Measurements from ENCODE around the gene N4BP2L2.

The N4BP2L2 gene

DNA sequence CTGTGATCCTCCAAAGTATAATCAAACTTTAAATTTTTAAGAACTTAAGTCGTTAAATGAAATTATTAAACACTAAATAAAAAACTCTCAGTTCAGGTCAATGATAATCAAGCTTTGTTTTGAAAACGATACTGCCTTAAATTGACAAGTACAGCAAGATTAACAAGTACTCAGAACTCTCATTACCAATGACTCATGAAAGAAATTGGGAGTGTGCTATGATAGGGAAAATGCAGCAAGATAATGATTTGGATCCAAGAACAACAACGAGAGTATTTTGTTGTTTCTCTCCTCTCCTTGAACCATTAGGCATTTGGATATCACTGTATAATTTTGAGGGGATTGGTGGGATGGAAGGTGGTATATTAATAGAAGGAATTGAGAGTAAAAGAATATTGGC is 10.2 kb downstream of the N4BP2L2 start:
- no peak overlapping the region for H3K4me3 ChIP-seq (ENCODE audit: low read depth in 1 of 2, low read length in 2 of 2)
- no peaks in the 10 kb centered on the region for H3K27me3 ChIP-seq (ENCODE audit: low read depth, low read length)
- H3K27ac ChIP-seq (ENCODE audit: low read length): no peak overlapping the region
- H3K9me3 ChIP-seq (ENCODE audit: control insufficient read depth in 1 of 2, low read length in 2 of 2): no peaks in the 10 kb centered on the region
- peaks cover 11 to 41% of the 10 kb centered on the region in 2 donors for H3K4me1 ChIP-seq (ENCODE audit: control insufficient read depth in 1 of 2, insufficient read depth in 2 of 2, low read length in 2 of 2)
- peaks cover 0 to 5% of the 10 kb centered on the region in 2 donors for H3K36me3 ChIP-seq (ENCODE audit: control insufficient read depth in 1 of 2, insufficient read depth in 2 of 2, low read length in 2 of 2)

DNA sequence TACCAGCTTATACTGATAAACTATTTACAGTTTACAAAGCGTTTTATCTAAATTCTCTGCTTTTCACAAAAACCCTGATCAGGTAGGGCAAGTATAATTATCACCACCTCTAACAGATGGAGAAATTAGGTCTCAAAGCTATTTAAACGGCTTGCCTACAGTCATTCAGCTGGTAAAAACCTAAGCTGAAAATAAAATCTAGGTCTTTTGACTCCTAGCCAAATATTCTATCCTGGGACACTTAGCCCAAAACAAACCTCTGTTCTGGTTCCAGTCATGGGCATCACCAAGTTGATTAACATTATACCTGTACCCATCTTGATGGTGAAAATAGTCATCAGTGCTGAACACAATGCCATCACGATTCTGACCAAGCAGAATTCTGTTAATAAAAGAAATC is 11.4 kb downstream of the N4BP2L2 start:
- no peaks in the 10 kb centered on the region for H3K9me3 ChIP-seq (ENCODE audit: control insufficient read depth in 1 of 2, low read length in 2 of 2)

DNA sequence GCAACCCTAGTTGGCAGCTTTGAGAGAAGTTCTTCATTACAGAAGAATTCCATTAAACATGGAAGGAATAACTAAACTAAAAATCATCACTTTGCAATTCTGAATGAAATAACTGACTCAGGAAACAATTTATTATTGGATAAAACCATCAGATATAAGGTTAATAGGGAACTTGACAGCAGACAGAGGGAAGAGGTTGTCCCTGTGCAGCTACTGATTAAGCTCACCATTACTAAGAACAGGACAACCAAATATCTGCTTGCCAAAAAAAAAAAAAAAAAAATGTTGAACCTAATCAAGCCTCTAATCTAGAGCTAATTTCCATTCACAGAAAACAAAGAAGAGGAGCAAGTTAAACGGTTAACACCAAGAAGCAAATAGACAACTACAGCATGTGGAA is 12.8 kb downstream of the N4BP2L2 start:
- Histone ChIP-seq H3K4me3 (ENCODE audit: low read depth in 1 of 2, low read length in 2 of 2) (no peak overlapping the region), H3K9me3 (ENCODE audit: control insufficient read depth in 1 of 2, low read length in 2 of 2) (no peaks in the 10 kb centered on the region), H3K27ac (ENCODE audit: low read length) (no peak overlapping the region), H3K27me3 (ENCODE audit: low read depth, low read length) (no peaks in the 10 kb centered on the region), H3K4me1 (ENCODE audit: control insufficient read depth in 1 of 2, insufficient read depth in 2 of 2, low read length in 2 of 2) (peaks cover 4 to 28% of the 10 kb centered on the region in 2 donors), H3K36me3 (ENCODE audit: control insufficient read depth in 1 of 2, insufficient read depth in 2 of 2, low read length in 2 of 2) (peaks cover 7 to 19% of the 10 kb centered on the region in 2 donors)

More for the DNA sequence above, 11.4 kb downstream of the N4BP2L2 start:
- H3K27me3 ChIP-seq (ENCODE audit: low read depth, low read length): no peaks in the 10 kb centered on the region
- no peak overlapping the region for H3K27ac ChIP-seq (ENCODE audit: low read length)
- peaks cover 11 to 40% of the 10 kb centered on the region in 2 donors for H3K4me1 ChIP-seq (ENCODE audit: control insufficient read depth in 1 of 2, insufficient read depth in 2 of 2, low read length in 2 of 2)
- H3K4me3 ChIP-seq (ENCODE audit: low read depth in 1 of 2, low read length in 2 of 2): no peak overlapping the region
- H3K36me3 ChIP-seq (ENCODE audit: control insufficient read depth in 1 of 2, insufficient read depth in 2 of 2, low read length in 2 of 2): peaks cover 0 to 7% of the 10 kb centered on the region in 2 donors

DNA sequence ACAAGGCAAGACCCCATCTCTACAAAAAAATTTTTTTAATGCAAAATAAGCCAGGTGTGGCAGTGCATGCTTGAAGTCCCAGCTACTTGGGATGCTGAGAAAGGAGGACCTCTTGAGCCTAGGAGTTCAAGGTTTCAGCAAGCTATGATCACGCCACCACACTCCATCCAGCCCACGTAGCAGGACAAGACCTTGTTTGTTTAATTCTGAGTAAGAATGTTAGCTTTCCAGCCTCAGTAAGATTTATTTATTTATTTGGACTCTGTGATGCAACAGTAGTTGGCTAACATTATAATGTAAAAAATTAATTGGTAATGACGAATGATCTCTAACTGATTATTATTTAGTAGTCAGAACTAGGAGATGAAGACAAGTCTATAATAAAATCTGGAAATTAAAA is 23.3 kb downstream of the N4BP2L2 start:
- H3K36me3 ChIP-seq (ENCODE audit: control insufficient read depth in 1 of 2, insufficient read depth in 2 of 2, low read length in 2 of 2): peaks cover 10 to 31% of the 10 kb centered on the region in 2 donors
- no peak overlapping the region for H3K27ac ChIP-seq (ENCODE audit: low read length)
- no peak overlapping the region for H3K4me3 ChIP-seq (ENCODE audit: low read depth in 1 of 2, low read length in 2 of 2)
- no peaks in the 10 kb centered on the region for H3K9me3 ChIP-seq (ENCODE audit: control insufficient read depth in 1 of 2, low read length in 2 of 2)
- H3K27me3 ChIP-seq (ENCODE audit: low read depth, low read length): no peaks in the 10 kb centered on the region
- H3K4me1 ChIP-seq (ENCODE audit: control insufficient read depth in 1 of 2, insufficient read depth in 2 of 2, low read length in 2 of 2): no peaks in the 10 kb centered on the region

DNA sequence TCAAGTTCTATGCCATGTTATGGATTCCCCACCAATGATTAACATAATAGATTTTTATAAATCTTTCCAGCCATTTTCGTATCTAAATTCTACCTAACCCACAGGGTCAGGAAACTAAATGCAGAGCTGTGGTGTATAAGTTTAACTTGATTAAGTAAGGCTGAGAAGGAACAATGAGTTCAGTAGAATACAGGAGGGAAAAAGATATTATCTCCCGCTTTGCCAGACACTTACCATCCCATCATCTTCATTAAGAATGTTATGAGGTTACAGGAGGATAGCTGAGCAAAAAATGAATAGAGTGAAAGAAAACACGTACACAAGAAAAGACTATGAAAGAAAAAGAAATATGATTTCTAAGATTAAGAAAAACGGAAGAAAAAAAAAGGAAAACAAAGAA is 27.1 kb downstream of the N4BP2L2 start:
- Histone ChIP-seq H3K27me3 (ENCODE audit: low read depth, low read length) (no peaks in the 10 kb centered on the region), H3K9me3 (ENCODE audit: control insufficient read depth in 1 of 2, low read length in 2 of 2) (no peaks in the 10 kb centered on the region)

DNA sequence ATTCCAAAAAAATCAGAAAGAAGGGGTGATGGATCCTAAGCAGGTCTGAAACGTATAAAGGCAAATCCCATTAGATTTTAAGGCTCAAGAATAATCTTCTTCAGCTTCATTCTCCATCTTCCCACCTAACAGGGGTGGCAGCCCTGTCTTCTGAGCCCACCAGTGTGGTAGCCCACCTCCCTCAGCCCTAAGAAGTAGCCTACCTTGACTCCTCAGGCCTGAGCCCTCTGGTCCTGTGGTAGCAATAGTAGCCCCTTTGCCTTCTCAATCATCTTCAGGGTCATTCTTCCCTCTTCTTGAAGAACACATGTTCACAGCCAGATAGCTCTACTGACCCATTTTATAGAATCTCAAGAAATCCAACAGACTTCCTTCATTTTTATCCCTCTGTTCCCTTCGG is 33.7 kb downstream of the N4BP2L2 start:
- Histone ChIP-seq H3K9me3 (ENCODE audit: control insufficient read depth in 1 of 2, low read length in 2 of 2) (no peaks in the 10 kb centered on the region), H3K36me3 (ENCODE audit: control insufficient read depth in 1 of 2, insufficient read depth in 2 of 2, low read length in 2 of 2) (peaks cover 8 to 16% of the 10 kb centered on the region in 2 donors), H3K4me3 (ENCODE audit: low read depth in 1 of 2, low read length in 2 of 2) (no peak overlapping the region), H3K27ac (ENCODE audit: low read length) (no peak overlapping the region), H3K4me1 (ENCODE audit: control insufficient read depth in 1 of 2, insufficient read depth in 2 of 2, low read length in 2 of 2) (no peaks in the 10 kb centered on the region), H3K27me3 (ENCODE audit: low read depth, low read length) (no peaks in the 10 kb centered on the region)

More for the DNA sequence above, 27.1 kb downstream of the N4BP2L2 start:
- Histone ChIP-seq H3K4me3 (ENCODE audit: low read depth in 1 of 2, low read length in 2 of 2) (no peak overlapping the region), H3K27ac (ENCODE audit: low read length) (no peak overlapping the region), H3K4me1 (ENCODE audit: control insufficient read depth in 1 of 2, insufficient read depth in 2 of 2, low read length in 2 of 2) (no peaks in the 10 kb centered on the region), H3K36me3 (ENCODE audit: control insufficient read depth in 1 of 2, insufficient read depth in 2 of 2, low read length in 2 of 2) (peaks cover 16 to 22% of the 10 kb centered on the region in 2 donors)

DNA sequence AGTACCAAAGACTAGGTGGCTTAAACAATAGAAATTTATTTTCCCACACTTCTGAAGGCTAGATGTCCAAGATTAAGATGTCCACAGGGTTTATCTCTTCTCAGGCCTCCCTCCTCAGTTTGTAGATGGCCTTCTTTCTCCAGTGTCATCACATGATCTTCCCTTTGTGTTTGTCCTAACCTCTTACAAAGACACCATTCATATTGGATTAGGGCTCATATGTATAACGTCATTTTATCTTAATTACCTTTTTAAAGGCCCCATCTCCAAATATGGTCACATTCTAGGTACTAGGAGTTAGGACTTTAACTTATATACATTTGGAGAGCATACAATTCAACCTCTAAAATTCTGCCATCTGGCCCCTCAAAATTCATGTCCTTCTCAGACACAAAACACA is 34.3 kb downstream of the N4BP2L2 start:
- peaks cover 8 to 15% of the 10 kb centered on the region in 2 donors for H3K36me3 ChIP-seq (ENCODE audit: control insufficient read depth in 1 of 2, insufficient read depth in 2 of 2, low read length in 2 of 2)
- no peak overlapping the region for H3K4me3 ChIP-seq (ENCODE audit: low read depth in 1 of 2, low read length in 2 of 2)
- no peaks in the 10 kb centered on the region for H3K9me3 ChIP-seq (ENCODE audit: control insufficient read depth in 1 of 2, low read length in 2 of 2)
- no peak overlapping the region for H3K27ac ChIP-seq (ENCODE audit: low read length)
- no peaks in the 10 kb centered on the region for H3K4me1 ChIP-seq (ENCODE audit: control insufficient read depth in 1 of 2, insufficient read depth in 2 of 2, low read length in 2 of 2)
- H3K27me3 ChIP-seq (ENCODE audit: low read depth, low read length): no peaks in the 10 kb centered on the region

DNA sequence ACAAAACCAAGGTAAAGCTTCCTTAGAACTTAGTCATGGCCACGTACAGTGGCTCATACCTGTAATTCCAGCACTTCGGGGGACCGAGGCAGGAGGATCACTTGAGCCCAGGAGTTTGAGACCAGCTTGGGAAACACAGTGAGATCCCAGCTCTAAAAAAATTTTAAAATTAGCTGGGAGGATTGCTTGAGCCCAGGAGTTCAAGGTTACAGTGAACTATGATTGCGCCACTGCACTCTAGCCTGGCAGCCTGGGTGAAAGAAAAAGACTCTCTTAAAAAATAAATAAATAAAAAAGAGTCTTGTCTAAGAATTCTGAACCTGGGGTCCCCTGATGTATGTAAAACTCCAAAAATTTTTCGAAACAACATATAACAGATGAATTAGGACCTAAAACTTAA is 34.9 kb downstream of the N4BP2L2 start:
- H3K9me3 ChIP-seq (ENCODE audit: control insufficient read depth in 1 of 2, low read length in 2 of 2): no peaks in the 10 kb centered on the region
- H3K4me3 ChIP-seq (ENCODE audit: low read depth in 1 of 2, low read length in 2 of 2): no peak overlapping the region
- no peaks in the 10 kb centered on the region for H3K27me3 ChIP-seq (ENCODE audit: low read depth, low read length)
- H3K27ac ChIP-seq (ENCODE audit: low read length): no peak overlapping the region
- no peaks in the 10 kb centered on the region for H3K4me1 ChIP-seq (ENCODE audit: control insufficient read depth in 1 of 2, insufficient read depth in 2 of 2, low read length in 2 of 2)
- peaks cover 4 to 10% of the 10 kb centered on the region in 2 donors for H3K36me3 ChIP-seq (ENCODE audit: control insufficient read depth in 1 of 2, insufficient read depth in 2 of 2, low read length in 2 of 2)

DNA sequence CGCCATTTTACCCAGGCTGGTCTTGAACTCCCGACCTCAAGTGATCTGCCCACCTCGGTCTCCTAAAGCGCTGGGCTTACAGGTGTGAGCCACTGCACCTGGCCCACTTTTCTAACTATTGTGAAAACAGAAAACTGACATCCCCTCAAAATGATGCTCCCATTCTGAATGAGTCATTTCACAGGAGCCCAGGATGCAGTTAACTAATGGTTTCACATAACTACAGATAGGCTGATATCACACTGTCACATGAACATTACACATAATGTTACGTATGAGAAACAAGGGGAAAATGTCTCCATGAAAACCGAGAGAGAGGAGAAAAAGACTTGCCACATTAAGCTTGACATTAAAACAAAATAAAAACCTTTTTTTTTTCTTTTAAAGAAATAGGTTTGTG is 37.5 kb downstream of the N4BP2L2 start:
- Histone ChIP-seq H3K27ac (ENCODE audit: low read length) (no peak overlapping the region), H3K36me3 (ENCODE audit: control insufficient read depth in 1 of 2, insufficient read depth in 2 of 2, low read length in 2 of 2) (peaks cover 0 to 3% of the 10 kb centered on the region in 2 donors), H3K9me3 (ENCODE audit: control insufficient read depth in 1 of 2, low read length in 2 of 2) (no peaks in the 10 kb centered on the region), H3K4me3 (ENCODE audit: low read depth in 1 of 2, low read length in 2 of 2) (no peak overlapping the region), H3K4me1 (ENCODE audit: control insufficient read depth in 1 of 2, insufficient read depth in 2 of 2, low read length in 2 of 2) (no peaks in the 10 kb centered on the region), H3K27me3 (ENCODE audit: low read depth, low read length) (no peaks in the 10 kb centered on the region)

DNA sequence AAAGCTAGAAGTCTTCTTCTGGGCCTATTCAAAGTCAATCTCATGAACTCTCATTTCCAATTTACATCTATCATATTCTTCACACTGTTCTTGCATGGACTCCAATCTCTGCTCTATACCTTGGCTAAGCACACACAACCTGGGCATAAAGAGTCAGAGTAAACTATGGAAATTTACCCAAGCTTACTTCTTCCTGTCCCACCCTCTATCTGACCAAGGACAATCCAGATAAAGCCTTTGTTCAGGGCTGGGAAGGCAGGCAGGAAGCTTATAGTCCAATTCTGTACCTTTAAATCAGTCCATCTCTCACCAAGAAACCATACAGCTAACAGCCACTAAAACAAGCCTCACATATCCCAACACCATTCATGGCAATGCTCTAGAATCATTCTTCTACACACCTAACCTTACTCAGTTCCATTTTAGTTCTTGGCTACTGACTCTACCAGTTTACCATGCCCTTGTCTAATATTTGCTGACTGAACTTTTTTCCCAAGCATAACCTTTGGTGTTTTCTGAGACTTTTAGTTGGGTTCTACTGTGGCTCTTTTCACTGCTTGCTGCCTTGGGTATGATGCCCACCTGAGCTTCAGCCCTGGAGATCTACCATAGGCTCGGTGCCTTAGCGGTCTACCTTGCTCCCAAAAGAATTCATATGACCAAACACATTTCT is 38.9 kb downstream of the N4BP2L2 start:
- Histone ChIP-seq H3K4me1 (ENCODE audit: control insufficient read depth in 1 of 2, insufficient read depth in 2 of 2, low read length in 2 of 2) (no peaks in the 10 kb centered on the region), H3K36me3 (ENCODE audit: control insufficient read depth in 1 of 2, insufficient read depth in 2 of 2, low read length in 2 of 2) (no peaks in the 10 kb centered on the region), H3K9me3 (ENCODE audit: control insufficient read depth in 1 of 2, low read length in 2 of 2) (no peaks in the 10 kb centered on the region), H3K4me3 (ENCODE audit: low read depth in 1 of 2, low read length in 2 of 2) (no peak overlapping the region), H3K27ac (ENCODE audit: low read length) (no peak overlapping the region), H3K27me3 (ENCODE audit: low read depth, low read length) (no peaks in the 10 kb centered on the region)

DNA sequence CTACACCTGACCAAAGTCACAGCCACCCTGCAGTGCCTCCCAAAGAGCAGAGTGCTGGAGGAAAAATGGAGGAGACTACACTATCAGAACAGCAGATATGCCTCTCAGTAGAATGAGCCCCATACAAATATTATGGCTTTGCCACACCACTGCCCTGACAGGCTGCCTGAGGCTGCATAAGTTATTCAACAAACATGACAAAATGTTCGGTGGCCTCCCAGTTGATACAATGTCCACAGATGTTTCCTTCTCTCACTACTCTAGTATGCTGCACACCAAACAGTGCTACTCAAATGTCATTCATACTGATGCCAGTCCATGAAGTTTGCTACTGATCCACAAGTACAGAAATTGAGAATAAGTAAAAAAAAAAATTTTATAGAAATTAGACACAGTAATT is 41.0 kb downstream of the N4BP2L2 start:
- H3K27ac ChIP-seq (ENCODE audit: low read length): no peak overlapping the region
- no peaks in the 10 kb centered on the region for H3K9me3 ChIP-seq (ENCODE audit: control insufficient read depth in 1 of 2, low read length in 2 of 2)

DNA sequence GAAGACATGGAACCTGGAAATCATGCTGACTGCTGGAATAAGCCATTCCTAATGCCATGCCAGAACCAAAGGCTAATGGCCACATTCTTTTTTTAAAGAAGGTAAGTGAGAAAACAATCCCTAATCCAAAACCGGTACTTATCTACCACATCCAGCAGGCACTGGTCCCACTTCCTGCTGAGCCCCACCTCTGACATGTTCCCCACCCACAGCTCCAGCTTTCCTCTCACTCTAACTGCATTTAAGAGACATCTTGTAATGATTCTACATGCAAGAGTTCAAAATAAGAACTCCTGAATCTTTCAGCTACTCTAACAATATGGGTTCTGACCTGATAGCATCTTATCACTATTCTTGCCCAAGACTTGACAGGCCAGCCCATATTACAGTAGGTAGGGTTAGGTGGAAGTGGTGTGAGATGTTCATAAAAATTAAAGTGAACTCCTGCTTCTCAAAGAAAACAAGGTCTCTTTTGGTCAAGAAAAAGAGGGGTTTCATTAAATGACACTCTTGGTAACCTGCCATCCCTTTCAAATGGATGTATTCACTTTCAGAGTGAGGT is 41.9 kb downstream of the N4BP2L2 start:
- Histone ChIP-seq H3K4me1 (ENCODE audit: control insufficient read depth in 1 of 2, insufficient read depth in 2 of 2, low read length in 2 of 2) (no peaks in the 10 kb centered on the region), H3K27me3 (ENCODE audit: low read depth, low read length) (no peaks in the 10 kb centered on the region), H3K4me3 (ENCODE audit: low read depth in 1 of 2, low read length in 2 of 2) (no peak overlapping the region), H3K9me3 (ENCODE audit: control insufficient read depth in 1 of 2, low read length in 2 of 2) (no peaks in the 10 kb centered on the region), H3K27ac (ENCODE audit: low read length) (no peak overlapping the region), H3K36me3 (ENCODE audit: control insufficient read depth in 1 of 2, insufficient read depth in 2 of 2, low read length in 2 of 2) (no peaks in the 10 kb centered on the region)

More for the DNA sequence above, 41.0 kb downstream of the N4BP2L2 start:
- Histone ChIP-seq H3K4me3 (ENCODE audit: low read depth in 1 of 2, low read length in 2 of 2) (no peak overlapping the region), H3K4me1 (ENCODE audit: control insufficient read depth in 1 of 2, insufficient read depth in 2 of 2, low read length in 2 of 2) (no peaks in the 10 kb centered on the region), H3K36me3 (ENCODE audit: control insufficient read depth in 1 of 2, insufficient read depth in 2 of 2, low read length in 2 of 2) (no peaks in the 10 kb centered on the region), H3K27me3 (ENCODE audit: low read depth, low read length) (no peaks in the 10 kb centered on the region)

Measured in muscle layer of duodenum (tissue), 2 donors.